Mucosa of stomach (tissue), 1 donor: Measurements from ENCODE around the gene C9.

Experiments used
- H3K27me3 ChIP-seq: one replicate; pipeline ENCODE4 v1.7.0; 2013; ENCODE audit warnings: mild to moderate bottlenecking, low read length; ENCODE audit not compliant: control insufficient read depth, insufficient read depth
- H3K36me3 ChIP-seq: one replicate; pipeline ENCODE4 v1.7.0; 2013; ENCODE audit warnings: low read length; ENCODE audit not compliant: control insufficient read depth, insufficient read depth
- H3K4me1 ChIP-seq: one replicate; pipeline ENCODE4 v1.7.0; 2013; ENCODE audit warnings: mild to moderate bottlenecking, low read length; ENCODE audit not compliant: control insufficient read depth, insufficient read depth
- H3K4me3 ChIP-seq: one replicate; pipeline ENCODE4 v1.7.0; 2013; ENCODE audit warnings: low read length
- H3K9ac ChIP-seq: one replicate; pipeline ENCODE4 v1.7.0; 2013; ENCODE audit warnings: mild to moderate bottlenecking, low read length, moderate library complexity
- H3K9me3 ChIP-seq: one replicate; pipeline ENCODE4 v1.7.0; 2013; ENCODE audit warnings: mild to moderate bottlenecking, low read length, moderate library complexity; ENCODE audit not compliant: control insufficient read depth
- donor health status: Pancreatic carcinoma.

C9 gene

GRCh38 chr5:39369123-39369815 is 5.0 kb upstream of the C9 start:
- no peaks in the 10 kb centered on the region for H3K9me3 ChIP-seq
- no peaks in the 10 kb centered on the region for H3K36me3 ChIP-seq
- H3K4me3 ChIP-seq: no peak overlapping the region
- H3K4me1 ChIP-seq: peaks cover 6% of the 10 kb centered on the region
- no peaks in the 10 kb centered on the region for H3K27me3 ChIP-seq
- H3K9ac ChIP-seq: no peak overlapping the region

- H3K4me3 ChIP-seq: no peak overlapping the region
- H3K4me1 ChIP-seq: peaks cover 6% of the 10 kb centered on the region
- no peaks in the 10 kb centered on the region for H3K27me3 ChIP-seq
- H3K9ac ChIP-seq: no peak overlapping the region
- H3K9me3 ChIP-seq: no peaks in the 10 kb centered on the region
- H3K36me3 ChIP-seq: no peaks in the 10 kb centered on the region
Observed at GRCh38 chr5:39368116-39368515, 3.8 kb upstream of the C9 start.

GRCh38 chr5:39367711-39368110 is 3.4 kb upstream of the C9 start:
- no peak overlapping the region for H3K9ac ChIP-seq
- no peak overlapping the region for H3K4me3 ChIP-seq
- no peaks in the 10 kb centered on the region for H3K9me3 ChIP-seq
- H3K36me3 ChIP-seq: no peaks in the 10 kb centered on the region
- no peaks in the 10 kb centered on the region for H3K27me3 ChIP-seq
- H3K4me1 ChIP-seq: peaks cover 6% of the 10 kb centered on the region

- no peak overlapping the region for H3K4me3 ChIP-seq
- no peaks in the 10 kb centered on the region for H3K9me3 ChIP-seq
- H3K36me3 ChIP-seq: no peaks in the 10 kb centered on the region
- no peaks in the 10 kb centered on the region for H3K4me1 ChIP-seq
- H3K27me3 ChIP-seq: no peaks in the 10 kb centered on the region
- no peak overlapping the region for H3K9ac ChIP-seq
Observed at GRCh38 chr5:39363217-39363616, 1.1 kb downstream of the C9 start.

GRCh38 chr5:39362646-39363045 is 1.6 kb downstream of the C9 start:
- Histone ChIP-seq H3K9ac (no peak overlapping the region), H3K4me1 (no peaks in the 10 kb centered on the region), H3K9me3 (no peaks in the 10 kb centered on the region), H3K4me3 (no peak overlapping the region), H3K27me3 (no peaks in the 10 kb centered on the region), H3K36me3 (no peaks in the 10 kb centered on the region)

- H3K36me3 ChIP-seq: no peaks in the 10 kb centered on the region
- no peak overlapping the region for H3K4me3 ChIP-seq
- H3K9me3 ChIP-seq: no peaks in the 10 kb centered on the region
Observed at GRCh38 chr5:39361306-39361705, 3.0 kb downstream of the C9 start.

GRCh38 chr5:39360471-39361111 is 3.7 kb downstream of the C9 start:
- Histone ChIP-seq H3K27me3 (no peaks in the 10 kb centered on the region), H3K36me3 (no peaks in the 10 kb centered on the region), H3K9ac (no peak overlapping the region), H3K4me3 (no peak overlapping the region), H3K4me1 (no peaks in the 10 kb centered on the region), H3K9me3 (no peaks in the 10 kb centered on the region)

More at GRCh38 chr5:39361306-39361705, 3.0 kb downstream of the C9 start:
- Histone ChIP-seq H3K9ac (no peak overlapping the region), H3K27me3 (no peaks in the 10 kb centered on the region), H3K4me1 (no peaks in the 10 kb centered on the region)

GRCh38 chr5:39356263-39356662 is 8.0 kb downstream of the C9 start:
- Histone ChIP-seq H3K9ac (no peak overlapping the region), H3K4me1 (no peaks in the 10 kb centered on the region), H3K9me3 (no peaks in the 10 kb centered on the region), H3K27me3 (no peaks in the 10 kb centered on the region), H3K4me3 (no peak overlapping the region), H3K36me3 (no peaks in the 10 kb centered on the region)

- H3K4me1 ChIP-seq: no peaks in the 10 kb centered on the region
- no peaks in the 10 kb centered on the region for H3K27me3 ChIP-seq
- H3K36me3 ChIP-seq: no peaks in the 10 kb centered on the region
- no peaks in the 10 kb centered on the region for H3K9me3 ChIP-seq
- no peak overlapping the region for H3K4me3 ChIP-seq
- no peak overlapping the region for H3K9ac ChIP-seq
Observed at GRCh38 chr5:39355324-39355723, 9.0 kb downstream of the C9 start.

GRCh38 chr5:39353717-39354399 is 10.4 kb downstream of the C9 start:
- H3K9me3 ChIP-seq: no peaks in the 10 kb centered on the region
- no peak overlapping the region for H3K4me3 ChIP-seq
- H3K9ac ChIP-seq: no peak overlapping the region
- no peaks in the 10 kb centered on the region for H3K36me3 ChIP-seq
- no peaks in the 10 kb centered on the region for H3K27me3 ChIP-seq
- no peaks in the 10 kb centered on the region for H3K4me1 ChIP-seq

GRCh38 chr5:39352951-39353350 is 11.3 kb downstream of the C9 start:
- Histone ChIP-seq H3K36me3 (no peaks in the 10 kb centered on the region), H3K4me3 (no peak overlapping the region), H3K4me1 (no peaks in the 10 kb centered on the region), H3K9ac (no peak overlapping the region), H3K27me3 (no peaks in the 10 kb centered on the region), H3K9me3 (no peaks in the 10 kb centered on the region)

- no peak overlapping the region for H3K9ac ChIP-seq
- no peaks in the 10 kb centered on the region for H3K9me3 ChIP-seq
- no peaks in the 10 kb centered on the region for H3K36me3 ChIP-seq
- no peak overlapping the region for H3K4me3 ChIP-seq
- H3K4me1 ChIP-seq: no peaks in the 10 kb centered on the region
- no peaks in the 10 kb centered on the region for H3K27me3 ChIP-seq
Observed at GRCh38 chr5:39352170-39352569, 12.1 kb downstream of the C9 start.
